MM.1S (cell line): ENCODE data around the gene HSPB6.

Experiments used
- EZH2 ChIP-seq: fragments of 300-600 bp; sonication (generic); optimal IDR thresholded peaks from 2 replicates; pipeline ENCODE3; 2017; ENCODE audit warnings: low read depth, mild to moderate bottlenecking, antibody characterized with exemption, low read length, mixed read lengths
- EZH2phosphoT487 ChIP-seq: fragments of 300-600 bp; sonication (generic); IDR thresholded peaks from 2 replicates; pipeline ENCODE4 v1.6.1; 2018; ENCODE audit warnings: antibody characterized with exemption, low read length
- TF ChIP-seq, protein P1 (sequence below): fragments of 300-600 bp; sonication (generic); IDR thresholded peaks from 2 replicates; pipeline ENCODE4 v1.5.1; 2016; ENCODE audit warnings: antibody characterized with exemption, low read length, mixed read lengths

DNA sequence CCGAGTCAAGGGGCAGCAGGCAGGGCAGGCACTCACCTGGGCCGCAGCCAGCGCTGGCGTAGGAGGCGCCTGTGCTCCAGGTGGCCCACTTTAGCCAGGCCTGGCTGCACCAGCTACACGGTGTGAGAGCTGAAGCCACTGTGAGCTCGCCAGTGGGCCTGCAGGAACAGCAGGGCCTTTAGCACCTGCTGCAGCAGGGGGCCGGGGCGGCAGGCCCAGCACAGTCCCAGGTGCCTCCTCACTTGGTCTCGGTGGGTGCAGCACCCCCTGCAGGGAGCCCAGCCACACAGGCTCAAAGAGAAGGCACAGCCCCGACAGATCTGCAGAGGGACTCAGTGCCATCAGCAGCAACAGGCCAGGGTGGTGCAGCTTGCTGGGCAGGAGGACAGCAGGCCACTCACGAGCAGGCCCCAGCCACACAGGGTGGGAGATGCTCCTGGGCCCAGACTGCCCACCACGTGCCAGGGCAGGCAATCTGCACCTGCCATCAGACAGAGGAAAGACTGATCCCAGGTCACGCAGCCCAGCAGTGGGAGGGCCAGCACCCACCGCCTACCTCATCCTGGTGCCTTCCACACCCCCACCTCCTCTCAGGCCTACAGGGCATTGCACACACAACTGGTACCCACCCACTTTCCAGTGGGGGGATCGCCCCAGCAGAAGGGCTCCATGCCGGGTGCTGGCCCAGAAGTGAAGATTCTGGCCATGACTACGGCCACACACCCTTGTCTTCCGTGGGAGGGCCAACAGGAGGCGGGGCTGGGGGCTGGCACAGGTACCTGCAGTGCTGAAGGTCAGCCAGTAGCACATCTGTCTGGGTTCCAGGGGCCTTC is 34.4 kb upstream of the HSPB6 start:
- TF ChIP-seq EZH2phosphoT487 (no peak), EZH2 (no peak)
- TF ChIP-seq, protein P1, sequence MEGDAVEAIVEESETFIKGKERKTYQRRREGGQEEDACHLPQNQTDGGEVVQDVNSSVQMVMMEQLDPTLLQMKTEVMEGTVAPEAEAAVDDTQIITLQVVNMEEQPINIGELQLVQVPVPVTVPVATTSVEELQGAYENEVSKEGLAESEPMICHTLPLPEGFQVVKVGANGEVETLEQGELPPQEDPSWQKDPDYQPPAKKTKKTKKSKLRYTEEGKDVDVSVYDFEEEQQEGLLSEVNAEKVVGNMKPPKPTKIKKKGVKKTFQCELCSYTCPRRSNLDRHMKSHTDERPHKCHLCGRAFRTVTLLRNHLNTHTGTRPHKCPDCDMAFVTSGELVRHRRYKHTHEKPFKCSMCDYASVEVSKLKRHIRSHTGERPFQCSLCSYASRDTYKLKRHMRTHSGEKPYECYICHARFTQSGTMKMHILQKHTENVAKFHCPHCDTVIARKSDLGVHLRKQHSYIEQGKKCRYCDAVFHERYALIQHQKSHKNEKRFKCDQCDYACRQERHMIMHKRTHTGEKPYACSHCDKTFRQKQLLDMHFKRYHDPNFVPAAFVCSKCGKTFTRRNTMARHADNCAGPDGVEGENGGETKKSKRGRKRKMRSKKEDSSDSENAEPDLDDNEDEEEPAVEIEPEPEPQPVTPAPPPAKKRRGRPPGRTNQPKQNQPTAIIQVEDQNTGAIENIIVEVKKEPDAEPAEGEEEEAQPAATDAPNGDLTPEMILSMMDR, result peak; percentile 9; the same call in 1 of the 2 replicates
